Mucosa of stomach (tissue), 1 donor: ENCODE measurements around the gene PIPOX.

ENCODE experiments used
- H3K27me3 ChIP-seq: one replicate; pipeline ENCODE4 v1.7.0; 2013; ENCODE audit warnings: mild to moderate bottlenecking, low read length; ENCODE audit not compliant: control insufficient read depth, insufficient read depth
- H3K36me3 ChIP-seq: one replicate; pipeline ENCODE4 v1.7.0; 2013; ENCODE audit warnings: low read length; ENCODE audit not compliant: control insufficient read depth, insufficient read depth
- H3K4me1 ChIP-seq: one replicate; pipeline ENCODE4 v1.7.0; 2013; ENCODE audit warnings: mild to moderate bottlenecking, low read length; ENCODE audit not compliant: control insufficient read depth, insufficient read depth
- H3K4me3 ChIP-seq: one replicate; pipeline ENCODE4 v1.7.0; 2013; ENCODE audit warnings: low read length
- H3K9ac ChIP-seq: one replicate; pipeline ENCODE4 v1.7.0; 2013; ENCODE audit warnings: mild to moderate bottlenecking, low read length, moderate library complexity
- H3K9me3 ChIP-seq: one replicate; pipeline ENCODE4 v1.7.0; 2013; ENCODE audit warnings: mild to moderate bottlenecking, low read length, moderate library complexity; ENCODE audit not compliant: control insufficient read depth
- donor health status: Pancreatic carcinoma.

The PIPOX gene

DNA sequence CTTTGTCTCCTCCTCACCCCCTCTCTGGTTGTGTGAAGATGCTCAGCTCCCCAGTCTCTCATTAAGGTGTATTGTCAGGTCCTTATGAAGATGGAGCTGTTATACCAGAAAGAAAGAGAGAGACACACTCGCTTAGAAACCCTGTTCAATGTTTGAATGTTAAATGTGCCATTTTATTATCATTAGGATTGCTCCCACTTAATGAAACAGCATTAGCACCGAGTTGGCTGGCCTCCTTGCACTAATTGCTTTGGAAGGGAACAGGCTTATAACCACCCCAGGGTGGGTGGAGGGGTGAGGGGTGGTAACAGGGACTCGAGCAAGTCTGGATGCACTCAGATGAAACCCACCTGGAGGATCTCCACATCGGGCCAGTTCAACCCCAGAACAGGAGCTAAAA lies 14.4 kb downstream of the PIPOX start:
- Histone ChIP-seq H3K4me3 (no peak overlapping the region), H3K27me3 (no peaks in the 10 kb centered on the region), H3K9ac (no peak overlapping the region), H3K4me1 (no peaks in the 10 kb centered on the region), H3K9me3 (no peaks in the 10 kb centered on the region), H3K36me3 (no peaks in the 10 kb centered on the region)

DNA sequence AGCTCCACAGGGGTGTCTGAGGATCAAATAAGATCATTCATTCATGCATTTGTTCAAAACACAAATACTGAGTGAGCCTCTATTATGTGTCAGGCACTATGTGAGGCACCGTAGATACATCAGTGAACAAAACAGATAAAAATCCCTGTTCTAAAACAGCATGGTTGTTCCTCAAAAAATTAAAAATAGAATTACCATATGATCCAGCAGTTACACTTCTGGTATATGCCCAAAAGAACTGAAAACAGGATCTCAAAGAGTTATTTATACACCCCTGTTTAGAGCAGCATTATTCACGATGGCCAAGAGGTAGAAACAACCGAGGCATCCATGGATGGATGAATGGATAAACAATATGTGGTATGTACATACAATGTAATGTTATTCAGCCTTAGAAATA lies 15.4 kb downstream of the PIPOX start:
- no peaks in the 10 kb centered on the region for H3K36me3 ChIP-seq
- H3K9me3 ChIP-seq, result no peaks in the 10 kb centered on the region
- H3K4me3 ChIP-seq, result no peak overlapping the region
- H3K4me1 ChIP-seq, result no peaks in the 10 kb centered on the region
- H3K27me3 ChIP-seq, result no peaks in the 10 kb centered on the region
- no peak overlapping the region for H3K9ac ChIP-seq

DNA sequence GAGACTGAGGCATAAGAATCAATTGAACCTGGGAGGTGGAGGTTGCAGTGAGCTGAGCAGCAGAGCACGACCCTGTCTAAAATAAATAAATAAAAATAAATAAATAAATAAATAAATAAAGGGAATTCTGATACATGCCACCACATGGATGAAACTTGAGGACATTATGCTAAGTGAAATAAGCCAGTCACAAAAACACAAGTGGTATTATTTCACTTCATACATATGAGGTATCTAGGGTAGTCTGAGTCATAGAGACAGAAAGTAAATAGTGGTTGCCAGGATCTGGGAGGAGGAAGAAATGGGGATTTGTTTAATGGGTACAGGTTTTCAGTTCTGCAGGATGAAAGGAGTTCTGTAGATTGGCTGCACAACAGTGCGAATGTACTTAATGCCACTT lies 16.3 kb downstream of the PIPOX start:
- Histone ChIP-seq H3K27me3 (no peaks in the 10 kb centered on the region), H3K4me1 (no peaks in the 10 kb centered on the region), H3K9ac (no peak overlapping the region), H3K9me3 (no peaks in the 10 kb centered on the region), H3K4me3 (no peak overlapping the region), H3K36me3 (no peaks in the 10 kb centered on the region)

GRCh38 chr17:29060475-29060874 lies 17.5 kb downstream of the PIPOX start:
- Histone ChIP-seq H3K9me3 (no peaks in the 10 kb centered on the region), H3K36me3 (no peaks in the 10 kb centered on the region), H3K9ac (no peak overlapping the region), H3K27me3 (no peaks in the 10 kb centered on the region), H3K4me1 (no peaks in the 10 kb centered on the region), H3K4me3 (no peak overlapping the region)

DNA sequence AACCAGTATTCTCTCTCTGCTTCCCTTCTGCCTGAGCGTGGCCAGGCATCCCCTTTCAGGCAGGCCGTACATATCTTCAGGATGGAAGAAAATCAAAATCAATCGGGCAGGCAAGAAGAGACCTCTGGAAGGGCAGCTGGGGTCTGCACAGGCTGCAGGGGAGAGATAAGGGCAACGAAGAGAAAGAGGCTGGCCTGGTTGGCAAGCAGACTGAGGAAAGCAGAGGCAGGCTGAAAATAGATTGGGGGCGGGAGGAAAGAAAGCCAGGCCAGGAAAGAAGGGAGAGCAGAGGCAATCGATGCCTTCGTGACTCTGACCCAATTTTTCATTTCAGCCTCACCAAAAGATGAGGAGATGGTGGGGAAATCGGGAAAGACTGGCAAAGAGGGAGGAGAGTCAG lies 18.1 kb downstream of the PIPOX start:
- Histone ChIP-seq H3K27me3 (no peaks in the 10 kb centered on the region), H3K36me3 (no peaks in the 10 kb centered on the region), H3K9me3 (no peaks in the 10 kb centered on the region), H3K4me1 (no peaks in the 10 kb centered on the region), H3K9ac (no peak overlapping the region), H3K4me3 (no peak overlapping the region)

DNA sequence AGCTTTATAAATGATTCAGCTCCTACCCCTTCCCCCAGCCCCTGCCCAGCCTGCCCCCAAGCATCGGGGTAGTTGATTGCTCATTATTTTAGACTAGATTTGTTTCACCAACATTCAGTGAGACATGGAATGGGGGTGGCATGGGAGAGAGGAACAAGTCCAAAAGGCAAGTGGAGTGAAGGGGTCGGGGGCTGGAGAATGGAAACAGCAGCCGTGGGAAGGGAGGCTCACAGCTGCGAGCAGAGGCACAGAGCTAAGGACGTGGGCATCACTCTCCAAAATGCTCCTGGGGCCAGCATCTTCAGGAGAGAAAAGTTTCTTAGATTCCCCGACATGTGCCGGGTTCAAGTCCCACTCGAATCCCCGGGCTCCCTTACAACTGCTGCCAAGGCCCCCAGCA lies 19.3 kb downstream of the PIPOX start:
- no peaks in the 10 kb centered on the region for H3K36me3 ChIP-seq
- H3K27me3 ChIP-seq, result no peaks in the 10 kb centered on the region
- H3K4me1 ChIP-seq, result no peaks in the 10 kb centered on the region
- H3K4me3 ChIP-seq, result no peak overlapping the region
- H3K9me3 ChIP-seq, result no peaks in the 10 kb centered on the region
- no peak overlapping the region for H3K9ac ChIP-seq

DNA sequence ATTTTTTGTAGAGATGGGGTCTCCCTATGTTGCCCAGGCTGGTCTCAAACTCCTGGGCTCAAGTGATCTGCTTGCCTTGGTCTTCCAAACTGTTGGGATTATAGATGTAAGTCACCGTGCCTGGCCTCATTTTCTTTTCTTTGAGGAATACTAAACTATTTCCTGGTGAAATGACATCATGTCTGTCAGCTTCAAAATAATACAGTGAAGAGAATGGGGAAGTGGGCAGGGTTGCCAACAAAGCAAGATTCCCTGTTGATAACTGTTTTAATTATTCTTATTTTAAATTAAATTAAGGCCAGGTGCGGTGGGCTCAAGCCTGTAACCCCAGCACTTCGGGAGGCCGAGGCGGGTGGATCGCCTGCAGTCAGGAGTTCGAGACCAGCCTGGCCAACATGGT lies 21.1 kb downstream of the PIPOX start:
- Histone ChIP-seq H3K4me3 (no peak overlapping the region), H3K4me1 (no peaks in the 10 kb centered on the region), H3K9me3 (no peaks in the 10 kb centered on the region), H3K27me3 (no peaks in the 10 kb centered on the region), H3K36me3 (no peaks in the 10 kb centered on the region), H3K9ac (no peak overlapping the region)

DNA sequence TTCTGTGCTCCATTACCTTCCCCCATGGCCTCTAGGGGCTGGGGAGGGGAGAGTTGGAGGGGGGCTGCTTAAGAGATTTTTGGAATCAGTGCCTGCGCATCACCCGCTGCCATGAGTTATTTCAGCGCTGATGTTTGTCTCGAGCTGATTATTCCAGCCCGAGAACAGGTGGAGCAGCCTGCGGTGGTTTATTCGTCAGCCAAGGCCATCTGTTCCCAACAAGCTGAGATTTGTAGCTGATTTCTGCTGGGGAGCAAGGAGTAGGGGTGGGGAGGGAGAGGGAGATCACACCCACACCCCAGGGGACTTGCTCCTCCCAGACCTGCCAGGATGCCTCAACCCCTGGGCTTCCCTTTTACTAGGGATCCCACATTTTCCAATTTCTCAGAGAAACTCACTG lies 23.1 kb downstream of the PIPOX start:
- Histone ChIP-seq H3K27me3 (peaks cover 5% of the 10 kb centered on the region), H3K4me1 (peaks cover 4% of the 10 kb centered on the region), H3K36me3 (no peaks in the 10 kb centered on the region), H3K9me3 (no peaks in the 10 kb centered on the region), H3K9ac (no peak overlapping the region), H3K4me3 (no peak overlapping the region)

- no peak overlapping the region for H3K9ac ChIP-seq
- no peaks in the 10 kb centered on the region for H3K9me3 ChIP-seq
- no peaks in the 10 kb centered on the region for H3K36me3 ChIP-seq
- H3K4me1 ChIP-seq, result peaks cover 4% of the 10 kb centered on the region
- H3K27me3 ChIP-seq, result peaks cover 5% of the 10 kb centered on the region
- no peak overlapping the region for H3K4me3 ChIP-seq
Measured at GRCh38 chr17:29066606-29067005, 23.7 kb downstream of the PIPOX start.

DNA sequence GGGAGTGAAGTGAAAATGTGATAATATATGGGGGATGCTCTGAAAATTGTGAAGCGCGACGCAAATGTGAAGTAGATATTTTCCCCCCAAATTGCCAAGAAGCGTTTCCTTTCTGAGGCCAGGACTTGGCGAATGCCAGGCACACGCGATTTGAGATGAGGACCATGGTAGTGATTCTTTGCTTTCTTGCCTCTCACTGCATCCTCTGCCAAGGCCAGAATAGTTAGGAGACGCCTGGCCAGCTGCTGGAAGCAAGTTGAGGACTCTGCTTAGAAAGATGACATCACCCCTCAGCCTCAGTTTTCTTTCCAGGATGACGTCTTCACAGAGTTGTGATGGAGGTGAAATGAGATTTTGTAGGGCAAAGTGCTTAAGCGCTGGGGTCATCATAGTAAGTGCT lies 25.9 kb downstream of the PIPOX start:
- Histone ChIP-seq H3K9me3 (no peaks in the 10 kb centered on the region), H3K9ac (no peak overlapping the region), H3K27me3 (peaks cover 5% of the 10 kb centered on the region), H3K4me1 (peaks cover 4% of the 10 kb centered on the region), H3K36me3 (no peaks in the 10 kb centered on the region), H3K4me3 (no peak overlapping the region)

- no peaks in the 10 kb centered on the region for H3K9me3 ChIP-seq
- H3K4me1 ChIP-seq, result peaks cover 4% of the 10 kb centered on the region
- H3K4me3 ChIP-seq, result no peak overlapping the region
- peaks cover 5% of the 10 kb centered on the region for H3K27me3 ChIP-seq
- H3K9ac ChIP-seq, result no peak overlapping the region
- no peaks in the 10 kb centered on the region for H3K36me3 ChIP-seq
Measured at GRCh38 chr17:29069526-29070041, 26.6 kb downstream of the PIPOX start.

DNA sequence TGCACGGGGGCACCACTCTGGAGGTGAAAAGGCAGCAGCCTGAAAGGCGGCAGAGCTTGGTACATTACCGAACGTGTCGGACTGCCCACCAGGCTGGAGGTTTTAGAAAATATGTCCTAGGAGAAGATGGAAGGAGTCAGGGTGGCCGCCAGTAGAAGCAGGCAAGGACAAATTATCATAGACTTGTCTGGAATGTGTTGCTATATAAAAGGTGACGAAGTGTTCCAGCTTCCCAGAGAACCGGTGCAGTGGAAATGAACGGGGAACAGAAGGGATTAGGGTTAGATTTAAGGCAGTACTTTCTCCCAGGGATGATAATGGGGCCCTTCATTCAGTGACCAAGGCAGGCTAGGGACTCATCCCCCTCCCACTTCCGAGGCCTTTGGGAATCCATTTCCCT lies 27.4 kb downstream of the PIPOX start:
- H3K9me3 ChIP-seq, result no peaks in the 10 kb centered on the region
- H3K9ac ChIP-seq, result no peak overlapping the region
- no peak overlapping the region for H3K4me3 ChIP-seq
- H3K4me1 ChIP-seq, result peaks cover 4% of the 10 kb centered on the region
- H3K27me3 ChIP-seq, result peaks cover 5% of the 10 kb centered on the region
- H3K36me3 ChIP-seq, result no peaks in the 10 kb centered on the region

DNA sequence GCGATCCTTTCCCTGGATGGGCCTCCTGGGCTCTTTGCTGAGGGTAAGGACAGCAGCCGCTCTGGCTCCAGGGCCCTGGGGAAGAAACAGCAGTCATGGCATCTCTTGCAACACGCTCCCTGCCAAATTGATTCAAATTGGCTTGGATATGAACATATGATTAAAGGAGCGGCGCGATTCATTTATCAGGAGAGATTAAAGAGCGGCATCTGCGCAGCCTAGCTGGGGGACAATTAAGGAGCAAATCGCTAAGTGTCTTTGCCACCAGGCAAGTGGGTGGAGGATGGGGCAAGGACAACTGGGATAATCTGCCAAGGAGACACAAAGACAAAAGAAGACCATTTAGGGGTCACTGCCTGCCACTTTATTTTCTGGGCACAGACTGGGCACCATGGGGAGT lies 27.8 kb downstream of the PIPOX start:
- Histone ChIP-seq H3K4me3 (no peak overlapping the region), H3K9me3 (no peaks in the 10 kb centered on the region), H3K9ac (no peak overlapping the region), H3K4me1 (peaks cover 4% of the 10 kb centered on the region), H3K27me3 (peaks cover 5% of the 10 kb centered on the region), H3K36me3 (no peaks in the 10 kb centered on the region)
